Rectal smooth muscle tissue (tissue), 1 donor: ENCODE results near the gene LPP.
"Not testable (repeated sequence)": the region's sequence is repeated elsewhere in the genome, so short reads cannot be mapped to it uniquely, and the experiment has no call there.

ENCODE experiments used
- H3K27ac ChIP-seq: one replicate; pipeline ENCODE4 v1.7.0; 2013; ENCODE audit warnings: low read depth, low read length, inconsistent platforms
- H3K27me3 ChIP-seq: one replicate; pipeline ENCODE4 v1.7.0; 2013; ENCODE audit warnings: low read length; ENCODE audit not compliant: control insufficient read depth, insufficient read depth
- H3K36me3 ChIP-seq: one replicate; pipeline ENCODE4 v1.7.0; 2013; ENCODE audit warnings: low read length; ENCODE audit not compliant: control insufficient read depth, insufficient read depth
- H3K4me1 ChIP-seq: one replicate; pipeline ENCODE4 v1.7.0; 2013; ENCODE audit warnings: low read length; ENCODE audit not compliant: control insufficient read depth, insufficient read depth
- H3K4me3 ChIP-seq: one replicate; pipeline ENCODE4 v1.7.0; 2013; ENCODE audit warnings: low read length
- H3K9ac ChIP-seq: one replicate; pipeline ENCODE4 v1.7.0; 2013; ENCODE audit warnings: low read length

LPP gene

DNA sequence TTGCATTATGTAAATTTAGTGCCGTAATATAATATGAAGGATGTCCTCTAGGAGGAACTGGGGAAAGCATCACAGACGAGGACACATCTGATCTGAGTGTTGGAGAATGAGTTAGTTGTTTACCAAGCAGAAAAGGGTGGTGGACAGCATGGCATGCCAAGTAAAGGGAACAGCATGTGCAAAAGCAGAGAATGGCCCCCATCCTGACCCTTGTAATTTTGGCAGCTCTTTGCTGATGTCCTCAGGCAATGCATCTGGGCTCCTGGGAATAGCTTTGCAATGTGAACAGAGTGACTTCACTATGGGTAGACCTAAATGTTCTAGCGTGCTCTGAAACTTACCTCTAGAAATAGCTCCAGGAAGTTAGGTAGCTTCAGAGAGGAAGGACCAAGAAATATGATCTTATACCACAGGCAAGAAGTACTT, 263.3 kb downstream of the LPP start:
- Histone ChIP-seq H3K4me1 (peaks cover 13% of the 10 kb centered on the region), H3K36me3 (no peaks in the 10 kb centered on the region), H3K27ac (no peak overlapping the region), H3K4me3 (no peak overlapping the region), H3K27me3 (no peaks in the 10 kb centered on the region), H3K9ac (no peak overlapping the region)

DNA sequence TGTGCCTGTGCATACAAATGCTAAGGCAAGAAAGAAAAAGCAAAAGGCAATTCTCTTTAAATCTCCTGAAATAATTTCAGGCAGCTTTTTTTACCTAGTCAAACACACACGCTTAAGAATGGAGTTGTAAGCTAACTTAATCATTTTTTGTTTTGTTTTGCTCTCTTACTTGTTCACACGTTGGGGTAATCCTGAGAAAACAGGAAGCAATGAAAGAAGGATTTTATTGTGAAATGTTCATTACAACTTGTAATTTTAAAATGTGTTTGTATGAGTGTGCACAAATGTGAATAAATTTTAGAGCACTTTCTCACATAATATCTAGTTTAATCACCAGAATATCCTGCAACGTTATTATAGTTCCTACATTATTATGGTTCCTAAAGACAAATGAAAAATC, 263.8 kb downstream of the LPP start:
- H3K9ac ChIP-seq = no peak overlapping the region
- no peaks in the 10 kb centered on the region for H3K36me3 ChIP-seq
- peaks cover 13% of the 10 kb centered on the region for H3K4me1 ChIP-seq
- H3K27ac ChIP-seq = no peak overlapping the region
- no peak overlapping the region for H3K4me3 ChIP-seq
- H3K27me3 ChIP-seq = no peaks in the 10 kb centered on the region

DNA sequence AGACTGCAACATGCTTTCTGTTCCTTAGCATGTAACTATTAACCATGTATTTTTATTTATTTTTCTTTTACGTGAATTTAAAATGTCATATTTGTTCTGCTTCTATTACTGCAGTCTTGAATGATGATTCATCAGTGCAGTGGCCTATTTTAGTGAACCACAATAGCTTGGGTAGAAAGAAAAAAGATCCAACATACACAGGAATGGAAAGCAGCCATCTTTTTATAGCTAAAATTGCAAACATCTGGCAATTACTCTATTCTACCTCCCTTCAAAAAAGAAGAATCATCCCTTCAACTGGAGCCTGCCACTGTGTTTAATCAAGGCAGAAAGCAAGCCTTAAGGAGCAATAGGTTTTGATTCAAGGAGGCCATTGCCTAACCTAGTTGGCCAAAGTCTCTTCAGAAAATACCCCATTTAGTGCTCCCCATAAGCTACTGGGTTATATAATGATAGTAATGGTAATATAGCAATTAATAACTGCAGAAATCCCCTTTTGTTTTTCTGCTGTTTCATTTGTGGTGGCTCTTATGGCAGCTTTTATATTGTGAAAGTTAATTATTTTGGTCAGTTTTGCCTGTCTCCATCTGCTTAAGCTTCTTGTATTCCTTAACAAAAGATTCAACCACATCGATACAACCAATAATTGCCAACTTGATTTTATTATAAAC, 267.3 kb downstream of the LPP start:
- Histone ChIP-seq H3K27me3 (no peaks in the 10 kb centered on the region), H3K9ac (no peak overlapping the region), H3K4me1 (peaks cover 13% of the 10 kb centered on the region), H3K36me3 (no peaks in the 10 kb centered on the region), H3K4me3 (no peak overlapping the region), H3K27ac (no peak overlapping the region)

DNA sequence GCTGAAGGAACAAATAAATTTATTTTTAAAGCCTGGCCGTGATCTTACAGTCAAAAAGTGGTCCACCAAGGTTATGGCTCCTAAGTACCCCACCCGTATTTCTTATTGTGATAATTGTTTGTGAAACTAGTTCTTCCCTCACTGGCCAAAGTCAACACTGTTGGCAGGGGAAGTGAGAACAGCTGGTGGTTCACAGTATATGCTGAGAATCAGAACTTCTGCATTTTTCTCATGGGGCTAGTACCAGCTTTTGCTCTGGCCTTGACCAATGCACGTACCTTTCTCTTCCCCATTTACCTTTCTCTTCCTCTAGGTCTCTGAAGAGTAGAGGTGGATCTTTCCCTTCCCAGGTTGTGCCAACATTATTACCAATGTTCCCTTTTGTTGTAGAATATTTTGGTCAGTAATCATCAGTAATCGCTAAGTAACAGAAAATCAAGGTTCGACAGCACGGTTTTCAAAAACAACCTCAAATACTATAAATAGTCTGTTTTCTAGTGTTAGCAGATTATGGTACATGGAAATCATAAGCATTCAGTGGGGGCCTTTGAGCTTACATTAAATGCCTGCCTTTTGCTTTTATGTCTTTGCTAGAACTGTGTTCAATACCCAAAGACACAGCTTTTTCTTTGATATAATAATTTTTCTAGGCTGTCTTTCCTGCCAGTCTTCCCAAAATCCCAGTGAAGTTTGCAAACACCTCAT, 268.0 kb downstream of the LPP start:
- Histone ChIP-seq H3K4me3 (no peak overlapping the region), H3K9ac (no peak overlapping the region), H3K36me3 (no peaks in the 10 kb centered on the region), H3K27me3 (no peaks in the 10 kb centered on the region), H3K27ac (no peak overlapping the region), H3K4me1 (peaks cover 13% of the 10 kb centered on the region)

DNA sequence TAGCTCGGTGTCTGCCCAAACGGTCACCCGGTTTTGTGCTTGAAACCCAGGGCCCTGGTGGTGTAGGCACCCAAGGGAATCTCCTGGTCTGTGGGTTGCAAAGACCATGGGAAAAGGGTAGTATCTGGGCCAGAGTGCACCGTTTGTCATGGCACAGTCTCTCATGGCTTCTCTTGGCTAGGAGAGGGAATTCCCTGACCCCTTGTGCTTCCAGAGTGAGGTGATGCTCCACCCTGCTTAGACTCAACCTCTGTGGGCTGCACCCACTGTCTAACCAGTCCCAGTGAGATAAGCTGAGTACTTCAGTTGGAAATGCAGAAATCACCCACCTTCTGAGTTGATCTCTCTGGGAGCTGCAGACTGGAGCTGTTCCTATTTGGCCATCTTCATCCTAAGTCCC, 274.0 kb downstream of the LPP start:
- not testable (repeated sequence) for H3K4me3 ChIP-seq, H3K9ac ChIP-seq, H3K4me1 ChIP-seq, H3K27ac ChIP-seq, H3K27me3 ChIP-seq, H3K36me3 ChIP-seq

DNA sequence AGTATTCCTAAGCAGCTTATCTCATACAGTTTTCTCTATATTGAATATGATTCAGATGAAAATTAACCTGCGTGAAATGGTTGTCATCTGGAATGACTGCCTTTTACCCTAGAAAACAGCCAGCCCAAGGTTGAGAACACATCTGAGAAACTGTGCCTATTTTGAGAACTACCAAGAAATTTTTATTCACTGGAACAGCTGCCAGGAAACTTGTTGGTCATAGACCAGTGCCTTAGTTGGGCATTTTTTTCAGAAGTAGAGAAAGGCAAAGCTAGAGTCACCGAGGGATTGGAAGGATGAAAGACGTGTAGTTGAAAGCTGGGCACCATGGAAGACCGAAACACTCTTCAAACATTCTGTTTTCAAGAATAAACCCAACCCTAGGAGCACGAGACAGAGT, 277.1 kb downstream of the LPP start:
- Histone ChIP-seq H3K27me3 (no peaks in the 10 kb centered on the region), H3K4me3 (no peak overlapping the region), H3K27ac (no peak overlapping the region), H3K9ac (no peak overlapping the region), H3K4me1 (peaks cover 7% of the 10 kb centered on the region), H3K36me3 (no peaks in the 10 kb centered on the region)

DNA sequence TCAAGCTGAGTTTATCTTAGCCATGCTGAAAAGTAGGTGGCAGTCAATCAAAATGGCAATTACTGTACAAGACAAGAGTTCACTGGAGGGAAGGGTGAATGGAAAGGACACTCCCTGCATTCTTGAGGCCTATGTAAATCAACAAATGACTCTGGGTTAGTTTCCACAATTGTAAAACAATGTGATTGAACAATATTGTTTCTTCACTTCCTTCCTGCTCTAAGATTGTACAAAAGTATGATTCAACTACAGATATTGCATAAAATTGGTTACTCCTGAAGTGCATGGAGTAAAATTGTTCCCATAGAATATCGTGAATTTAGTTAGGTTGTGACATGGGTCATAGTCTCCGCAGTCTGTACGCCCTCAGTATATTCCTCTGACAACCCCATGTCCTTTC, 277.6 kb downstream of the LPP start:
- peaks cover 7% of the 10 kb centered on the region for H3K4me1 ChIP-seq
- no peak overlapping the region for H3K9ac ChIP-seq

DNA sequence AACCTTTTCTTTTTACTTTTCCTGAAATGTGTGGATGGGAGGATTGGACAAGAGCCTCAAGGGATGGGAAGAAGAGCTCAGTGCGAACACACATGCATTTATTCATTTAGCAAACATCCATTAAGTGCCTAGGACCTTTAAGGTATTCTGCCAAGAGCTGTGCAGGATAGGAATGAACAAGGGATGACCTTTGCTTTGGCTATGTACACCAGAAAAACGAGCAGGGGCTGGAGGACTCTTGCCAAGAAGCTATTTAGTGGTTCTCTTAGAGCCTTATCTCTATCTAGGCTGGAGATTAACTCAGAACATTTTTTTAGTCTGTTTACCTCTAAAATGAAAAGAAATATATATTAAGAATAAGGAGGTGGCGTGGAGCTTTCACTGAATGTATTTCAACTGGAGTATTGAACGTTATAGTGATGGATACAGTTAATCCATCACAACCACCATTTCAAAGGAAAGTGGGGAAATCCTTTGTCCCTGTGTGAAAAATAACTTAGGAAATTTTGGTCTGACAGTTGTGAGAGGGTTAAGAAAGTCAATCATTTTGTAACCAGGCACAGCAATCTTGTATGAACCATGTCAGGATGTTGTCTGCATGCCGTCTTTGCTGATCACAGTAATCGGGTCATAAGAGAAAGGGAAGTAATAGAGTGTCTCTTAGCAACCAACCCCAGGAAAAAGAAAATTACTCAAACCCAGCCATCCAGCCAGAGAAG, 279.0 kb downstream of the LPP start:
- no peaks in the 10 kb centered on the region for H3K27me3 ChIP-seq
- H3K36me3 ChIP-seq = no peaks in the 10 kb centered on the region
- no peak overlapping the region for H3K9ac ChIP-seq
- H3K27ac ChIP-seq = no peak overlapping the region
- H3K4me1 ChIP-seq = peaks cover 7% of the 10 kb centered on the region
- no peak overlapping the region for H3K4me3 ChIP-seq

More for the DNA sequence above, 277.6 kb downstream of the LPP start:
- H3K4me3 ChIP-seq = no peak overlapping the region
- H3K27me3 ChIP-seq = no peaks in the 10 kb centered on the region
- no peaks in the 10 kb centered on the region for H3K36me3 ChIP-seq
- no peak overlapping the region for H3K27ac ChIP-seq

DNA sequence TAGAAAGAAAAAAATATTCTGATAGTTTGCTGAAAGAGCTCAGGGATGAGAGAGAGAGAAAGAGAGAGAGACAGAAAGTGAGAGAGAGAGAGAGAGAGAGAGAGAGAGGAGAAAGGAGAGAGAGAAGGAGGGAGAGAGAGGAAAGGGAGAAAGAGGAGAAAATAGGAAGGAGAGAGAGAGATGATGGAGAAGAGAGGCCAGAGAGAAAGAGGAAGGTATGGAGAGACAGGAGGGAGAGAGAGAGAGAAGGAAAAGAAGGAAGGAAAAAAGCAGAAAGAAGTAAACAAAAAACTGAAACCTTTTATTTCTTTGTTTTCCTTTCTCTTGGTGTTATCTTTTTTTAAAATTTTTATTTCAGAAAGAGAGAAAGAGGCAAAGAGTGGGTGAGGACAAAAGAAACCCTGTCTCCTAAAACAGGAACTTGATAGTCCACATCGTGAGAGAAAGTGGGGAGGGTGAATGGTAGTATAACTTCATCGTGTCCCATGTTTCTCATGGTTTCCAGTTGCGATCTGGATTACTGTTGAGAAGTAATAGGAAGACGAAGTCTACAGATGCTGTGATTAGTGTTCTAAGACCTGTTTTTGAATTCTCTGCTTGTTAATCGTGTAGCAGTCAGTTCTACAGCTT, 279.7 kb downstream of the LPP start:
- Histone ChIP-seq H3K36me3 (no peaks in the 10 kb centered on the region), H3K4me1 (peaks cover 7% of the 10 kb centered on the region), H3K4me3 (no peak overlapping the region), H3K27ac (no peak overlapping the region), H3K27me3 (no peaks in the 10 kb centered on the region), H3K9ac (no peak overlapping the region)

DNA sequence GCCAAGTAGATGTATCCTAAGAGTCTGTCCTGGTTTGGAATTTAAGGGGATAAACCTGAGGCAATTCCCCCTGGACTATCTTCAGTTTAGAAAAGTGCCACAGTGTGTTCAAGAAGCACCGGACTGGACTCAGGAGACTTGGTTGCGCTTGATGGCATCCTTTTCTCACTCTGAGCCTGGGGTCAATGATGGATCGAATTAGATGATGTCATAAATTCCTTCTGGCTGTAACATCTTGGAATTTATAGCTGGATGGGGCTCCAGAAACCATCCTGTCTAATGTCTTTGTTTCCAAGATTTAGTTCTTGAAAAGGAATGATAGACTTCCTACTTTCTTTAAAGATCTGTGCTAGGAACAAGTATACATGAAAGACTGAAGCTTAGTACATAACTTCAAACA, 280.6 kb downstream of the LPP start:
- H3K36me3 ChIP-seq = no peaks in the 10 kb centered on the region
- H3K9ac ChIP-seq = no peak overlapping the region
- no peak overlapping the region for H3K27ac ChIP-seq
- no peaks in the 10 kb centered on the region for H3K27me3 ChIP-seq
- no peak overlapping the region for H3K4me3 ChIP-seq
- peaks cover 7% of the 10 kb centered on the region for H3K4me1 ChIP-seq

DNA sequence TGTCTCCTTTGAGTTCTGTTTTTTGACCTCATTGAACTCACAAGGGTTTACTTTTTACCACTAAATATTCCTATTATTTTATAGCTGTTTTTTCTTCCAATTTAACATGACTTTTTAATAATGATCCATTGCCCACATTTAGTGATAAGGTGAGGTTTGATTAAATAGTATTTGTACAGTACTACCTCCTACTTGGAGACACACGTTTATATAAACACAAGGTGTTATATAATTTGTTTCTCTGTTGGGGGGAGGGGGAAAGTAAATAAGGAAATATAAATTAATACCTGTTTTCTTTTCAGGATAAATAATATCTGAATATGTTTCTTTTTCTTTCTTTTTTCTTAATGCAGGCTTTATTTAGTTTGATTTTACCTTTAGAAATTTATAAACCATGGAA, 281.3 kb downstream of the LPP start:
- Histone ChIP-seq H3K4me1 (peaks cover 7% of the 10 kb centered on the region), H3K27ac (no peak overlapping the region)

DNA sequence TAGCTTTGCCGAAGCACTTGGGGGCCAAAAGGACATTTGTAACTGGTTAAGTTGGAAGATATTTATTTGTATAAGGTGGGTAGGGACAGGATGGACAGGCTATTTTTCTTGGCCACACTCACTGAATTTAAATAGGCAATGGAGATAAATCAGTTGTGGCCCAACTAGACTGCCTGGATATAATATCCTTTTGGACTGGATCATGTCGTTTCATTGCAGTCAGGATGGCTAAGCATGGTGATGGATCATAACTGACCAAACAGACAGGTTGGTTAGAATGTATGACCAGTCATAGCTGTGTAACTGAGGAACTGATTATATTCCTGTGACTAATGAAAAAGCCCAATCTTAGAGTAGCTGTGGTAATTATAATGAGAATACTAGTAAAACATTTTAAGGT, 284.0 kb downstream of the LPP start:
- H3K4me1 ChIP-seq = peaks cover 3% of the 10 kb centered on the region

More for the DNA sequence above, 281.3 kb downstream of the LPP start:
- Histone ChIP-seq H3K4me3 (no peak overlapping the region), H3K27me3 (no peaks in the 10 kb centered on the region), H3K9ac (no peak overlapping the region), H3K36me3 (no peaks in the 10 kb centered on the region)

More for the DNA sequence above, 284.0 kb downstream of the LPP start:
- no peak overlapping the region for H3K4me3 ChIP-seq
- H3K9ac ChIP-seq = no peak overlapping the region
- H3K36me3 ChIP-seq = no peaks in the 10 kb centered on the region
- no peak overlapping the region for H3K27ac ChIP-seq
- no peaks in the 10 kb centered on the region for H3K27me3 ChIP-seq
